ENCODE measurements around the gene FOXS1. TPM values are rescaled to one million over a fixed set of nuclear protein-coding genes. Genes with fewer than 3 reads are reported as not detected.
A peak's percentile ranks its signal among the peaks of the same experiment; 100 is the strongest.

The FOXS1 gene
- total RNA-seq, 1 experiment from 2014 or later = not detected

DNA sequence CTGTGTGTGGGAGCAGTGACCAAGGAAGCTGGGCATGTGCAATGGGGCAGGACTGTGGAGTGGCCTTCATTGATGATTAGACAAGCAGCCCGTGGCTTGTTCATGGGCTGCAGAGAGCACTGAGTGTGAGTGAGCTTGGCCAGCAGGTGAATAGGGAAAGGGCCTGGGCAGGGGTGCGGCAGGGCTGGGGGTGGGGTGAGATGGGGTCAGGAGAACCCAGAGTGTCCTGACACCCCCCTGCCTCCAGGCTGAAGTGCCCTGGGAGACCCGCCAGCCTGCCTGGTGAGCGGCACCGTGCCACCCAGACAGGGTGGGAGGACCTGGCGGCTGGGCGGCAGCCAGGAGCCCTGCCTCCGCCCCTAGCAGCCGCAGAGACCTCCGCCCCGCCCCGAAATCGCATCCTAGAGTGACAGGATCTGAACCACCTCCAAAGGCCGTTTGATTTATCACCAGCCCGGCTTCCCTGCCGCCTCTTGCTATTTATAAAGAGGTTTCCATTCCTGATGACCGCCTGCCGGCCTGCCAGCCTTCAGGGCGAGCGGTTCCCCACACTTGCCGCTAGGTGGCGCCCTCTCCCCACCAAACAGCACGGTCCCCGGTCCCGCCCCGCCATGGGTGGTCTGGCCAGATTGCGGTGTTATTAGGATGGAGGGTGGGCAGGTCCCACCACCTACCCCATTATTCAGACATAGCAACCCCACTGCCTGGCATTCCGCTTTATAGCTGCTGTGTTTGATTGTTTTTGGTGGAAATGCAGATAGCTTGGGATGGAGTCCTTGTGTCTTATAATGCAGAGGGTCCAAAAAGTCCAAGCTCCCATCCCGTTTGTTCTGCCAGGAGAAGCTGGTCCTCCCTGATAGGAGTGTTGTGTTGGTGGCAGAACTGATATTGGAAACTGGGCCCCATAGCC lies 22.7 kb downstream of the FOXS1 start:
- H2AFZ ChIP-seq (ENCODE audit: low read length) = peak overlapping the region; percentile 55; the same call in 1 of the 2 replicates
- peak; percentile 58 for DNase-seq
- no peak for TF ChIP-seq EZH2phosphoT487 (IDR thresholded peaks at IDR 0.05; ENCODE audit: borderline replicate concordance, low read length)
- TF ChIP-seq, protein P1, sequence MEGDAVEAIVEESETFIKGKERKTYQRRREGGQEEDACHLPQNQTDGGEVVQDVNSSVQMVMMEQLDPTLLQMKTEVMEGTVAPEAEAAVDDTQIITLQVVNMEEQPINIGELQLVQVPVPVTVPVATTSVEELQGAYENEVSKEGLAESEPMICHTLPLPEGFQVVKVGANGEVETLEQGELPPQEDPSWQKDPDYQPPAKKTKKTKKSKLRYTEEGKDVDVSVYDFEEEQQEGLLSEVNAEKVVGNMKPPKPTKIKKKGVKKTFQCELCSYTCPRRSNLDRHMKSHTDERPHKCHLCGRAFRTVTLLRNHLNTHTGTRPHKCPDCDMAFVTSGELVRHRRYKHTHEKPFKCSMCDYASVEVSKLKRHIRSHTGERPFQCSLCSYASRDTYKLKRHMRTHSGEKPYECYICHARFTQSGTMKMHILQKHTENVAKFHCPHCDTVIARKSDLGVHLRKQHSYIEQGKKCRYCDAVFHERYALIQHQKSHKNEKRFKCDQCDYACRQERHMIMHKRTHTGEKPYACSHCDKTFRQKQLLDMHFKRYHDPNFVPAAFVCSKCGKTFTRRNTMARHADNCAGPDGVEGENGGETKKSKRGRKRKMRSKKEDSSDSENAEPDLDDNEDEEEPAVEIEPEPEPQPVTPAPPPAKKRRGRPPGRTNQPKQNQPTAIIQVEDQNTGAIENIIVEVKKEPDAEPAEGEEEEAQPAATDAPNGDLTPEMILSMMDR (conservative IDR thresholded peaks at IDR 0.05; ENCODE audit: low read depth, low read length) = peak; percentile 99
- H3K9me3 ChIP-seq (ENCODE audit: low read length) = no peaks in the 10 kb centered on the region
- CTCF ChIA-PET = interaction anchor here (0.5 to 1.0 kb wide), 6 partner anchors 23 to 206 kb away, joined by 3 to 6 read pairs (median 4); partner anchors contain the start of genes FOXS1 and PDRG1
- H3K27me3 ChIP-seq (ENCODE audit: low read length) = no peaks in the 10 kb centered on the region
- no peak overlapping the region for H3K27ac ChIP-seq (ENCODE audit: low read length)
- H3K36me3 ChIP-seq (ENCODE audit: low read depth, low read length) = no peaks in the 10 kb centered on the region
- ATAC-seq = peak; percentile 91
- no peaks in the 10 kb centered on the region for H3K4me1 ChIP-seq (ENCODE audit: insufficient read depth, low read length)
- intact Hi-C loops (cut with micrococcal nuclease) = loop anchor here (1.0 kb wide), 4 partner anchors 24 to 270 kb away; partner anchors contain the start of gene PDRG1
- H3K4me3 ChIP-seq (ENCODE audit: low read length) = peak overlapping the region; percentile 45; the same call in 1 of the 2 replicates
- no peak overlapping the region for H3K9ac ChIP-seq (ENCODE audit: low read length)
- no TSS peak for BruUV-seq (replicated peaks)
- H3K4me2 ChIP-seq (ENCODE audit: low read length) = peak overlapping the region; percentile 69
- H4K20me1 ChIP-seq (ENCODE audit: low read length) = no peaks in the 10 kb centered on the region
- no peaks in the 10 kb centered on the region for H3F3A ChIP-seq (ENCODE audit: low read length, unreplicated experiment)
- no peaks in the 10 kb centered on the region for H3K9me2 ChIP-seq (replicated peaks; ENCODE audit: low read length)
- no peaks in the 10 kb centered on the region for H3K79me2 ChIP-seq (ENCODE audit: low read length)
- POLR2A ChIA-PET (ENCODE audit: unreplicated experiment) = interaction anchor here (0.5 kb wide), 1 partner anchor 128 kb away, joined by 3 read pairs; no protein-coding TSS in a partner anchor

DNA sequence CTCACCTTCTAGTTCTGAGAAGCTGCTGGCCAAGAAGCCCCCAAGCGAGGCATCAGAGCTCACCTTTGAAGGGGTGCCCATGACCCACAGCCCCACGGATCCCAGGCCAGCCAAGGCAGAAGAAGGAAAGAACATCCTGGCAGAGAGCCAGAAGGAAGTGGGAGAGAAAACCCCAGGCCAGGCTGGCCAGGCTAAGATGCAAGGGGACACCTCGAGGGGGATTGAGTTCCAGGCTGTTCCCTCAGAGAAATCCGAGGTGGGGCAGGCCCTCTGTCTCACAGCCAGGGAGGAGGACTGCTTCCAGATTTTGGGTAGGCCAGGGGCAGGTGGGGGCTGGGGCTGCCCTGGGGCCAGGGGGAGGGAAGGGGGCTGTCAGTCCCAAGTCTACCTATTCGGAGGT lies 24.0 kb downstream of the FOXS1 start:
- Histone ChIP-seq H3K4me3 (ENCODE audit: low read length) (no peak overlapping the region), H3K9ac (ENCODE audit: low read length) (no peak overlapping the region), H3K36me3 (ENCODE audit: low read depth, low read length) (no peaks in the 10 kb centered on the region), H4K20me1 (ENCODE audit: low read length) (no peaks in the 10 kb centered on the region), H3F3A (ENCODE audit: low read length, unreplicated experiment) (no peaks in the 10 kb centered on the region), H2AFZ (ENCODE audit: low read length) (no peak overlapping the region), H3K4me1 (ENCODE audit: insufficient read depth, low read length) (no peaks in the 10 kb centered on the region), H3K4me2 (ENCODE audit: low read length) (no peak overlapping the region), H3K27me3 (ENCODE audit: low read length) (no peaks in the 10 kb centered on the region), H3K9me2 (replicated peaks; ENCODE audit: low read length) (no peaks in the 10 kb centered on the region), H3K79me2 (ENCODE audit: low read length) (no peaks in the 10 kb centered on the region), H3K9me3 (ENCODE audit: low read length) (no peaks in the 10 kb centered on the region), H3K27ac (ENCODE audit: low read length) (no peak overlapping the region)
- CTCF ChIA-PET = no interaction called here
- no peak for DNase-seq
- no TSS peak for BruUV-seq (replicated peaks)
- ATAC-seq = no peak
- TF ChIP-seq EZH2phosphoT487 (IDR thresholded peaks at IDR 0.05; ENCODE audit: borderline replicate concordance, low read length) (no peak), EZH2 (IDR thresholded peaks at IDR 0.05; ENCODE audit: low read length, unreplicated experiment) (no peak)
- TF ChIP-seq, protein P1 (conservative IDR thresholded peaks at IDR 0.05; ENCODE audit: low read depth, low read length) = no peak
- intact Hi-C loops (cut with micrococcal nuclease) = no loop called here
- POLR2A ChIA-PET (ENCODE audit: unreplicated experiment) = no interaction called here

DNA sequence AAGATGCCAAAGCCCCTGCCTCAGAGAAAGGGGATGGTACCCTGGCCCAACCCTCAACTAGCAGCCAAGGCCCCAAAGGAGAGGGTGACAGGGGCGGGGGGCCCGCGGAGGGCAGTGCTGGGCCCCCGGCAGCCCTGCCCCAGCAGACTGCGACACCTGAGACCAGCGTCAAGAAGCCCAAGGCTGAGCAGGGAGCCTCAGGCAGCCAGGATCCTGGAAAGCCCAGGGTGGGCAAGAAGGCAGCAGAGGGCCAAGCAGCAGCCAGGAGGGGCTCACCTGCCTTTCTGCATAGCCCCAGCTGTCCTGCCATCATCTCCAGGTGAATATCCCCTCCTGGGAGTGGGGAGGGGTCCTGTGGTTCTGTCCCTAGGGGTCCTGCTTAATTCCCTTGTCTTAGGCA lies 25.2 kb downstream of the FOXS1 start:
- DNase-seq (no peak), ATAC-seq (no peak)
- TF ChIP-seq, protein P1 (conservative IDR thresholded peaks at IDR 0.05; ENCODE audit: low read depth, low read length) = no peak
- TF ChIP-seq EZH2 (IDR thresholded peaks at IDR 0.05; ENCODE audit: low read length, unreplicated experiment) (no peak), EZH2phosphoT487 (IDR thresholded peaks at IDR 0.05; ENCODE audit: borderline replicate concordance, low read length) (no peak)
- Histone ChIP-seq H4K20me1 (ENCODE audit: low read length) (no peaks in the 10 kb centered on the region), H3K4me1 (ENCODE audit: insufficient read depth, low read length) (no peaks in the 10 kb centered on the region), H3K27me3 (ENCODE audit: low read length) (no peaks in the 10 kb centered on the region), H3K9me2 (replicated peaks; ENCODE audit: low read length) (no peaks in the 10 kb centered on the region), H3K9ac (ENCODE audit: low read length) (no peak overlapping the region), H2AFZ (ENCODE audit: low read length) (no peak overlapping the region), H3K79me2 (ENCODE audit: low read length) (no peaks in the 10 kb centered on the region), H3K9me3 (ENCODE audit: low read length) (no peaks in the 10 kb centered on the region), H3K4me2 (ENCODE audit: low read length) (no peak overlapping the region), H3K27ac (ENCODE audit: low read length) (no peak overlapping the region), H3F3A (ENCODE audit: low read length, unreplicated experiment) (no peaks in the 10 kb centered on the region), H3K36me3 (ENCODE audit: low read depth, low read length) (no peaks in the 10 kb centered on the region), H3K4me3 (ENCODE audit: low read length) (no peak overlapping the region)
- BruUV-seq (replicated peaks) = no TSS peak
- intact Hi-C loops (cut with micrococcal nuclease) = no loop called here
- ChIA-PET CTCF (no interaction called here), POLR2A (ENCODE audit: unreplicated experiment) (no interaction called here)
